ENCODE measurements around the gene PACSIN2. TPM values are rescaled to one million over a fixed set of nuclear protein-coding genes. Genes with fewer than 3 reads are reported as not detected.

The PACSIN2 gene
- total RNA-seq, 1 donor from 2014 or later = 61.0 TPM

DNA sequence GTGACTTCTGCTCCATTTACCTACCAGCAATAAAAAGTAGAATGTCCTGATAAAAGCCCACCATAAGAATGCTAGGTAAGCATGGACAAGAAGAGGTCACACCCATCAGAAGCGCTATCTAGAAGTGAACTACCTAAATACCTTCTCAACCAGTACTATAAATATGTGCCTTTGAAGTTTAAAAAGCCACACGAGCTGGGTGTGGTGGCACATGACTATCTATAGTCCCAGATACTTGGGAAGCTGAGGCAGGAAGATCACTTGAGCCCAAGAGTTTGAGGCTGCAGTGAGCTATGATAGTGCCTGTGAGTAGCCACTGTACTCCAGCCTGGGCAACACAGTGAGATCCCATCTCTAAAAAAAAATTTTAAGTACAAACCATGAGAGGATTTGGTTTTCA is 66.7 kb downstream of the PACSIN2 start:
- Mint-ChIP-seq H3K4me3 (ENCODE audit: low read depth) (no peak overlapping the region), H3K9me3 (ENCODE audit: low read depth) (no peaks in the 10 kb centered on the region), H3K27ac (no peak overlapping the region), H3K4me1 (ENCODE audit: low read depth) (peaks cover 44% of the 10 kb centered on the region), H3K36me3 (ENCODE audit: insufficient read depth) (peaks cover 3% of the 10 kb centered on the region), H3K27me3 (no peaks in the 10 kb centered on the region)
- no peak for DNase-seq (ENCODE audit: low spot score, unreplicated experiment)
- TF ChIP-seq CTCF (IDR thresholded peaks at IDR 0.05; ENCODE audit: unreplicated experiment) = no peak

DNA sequence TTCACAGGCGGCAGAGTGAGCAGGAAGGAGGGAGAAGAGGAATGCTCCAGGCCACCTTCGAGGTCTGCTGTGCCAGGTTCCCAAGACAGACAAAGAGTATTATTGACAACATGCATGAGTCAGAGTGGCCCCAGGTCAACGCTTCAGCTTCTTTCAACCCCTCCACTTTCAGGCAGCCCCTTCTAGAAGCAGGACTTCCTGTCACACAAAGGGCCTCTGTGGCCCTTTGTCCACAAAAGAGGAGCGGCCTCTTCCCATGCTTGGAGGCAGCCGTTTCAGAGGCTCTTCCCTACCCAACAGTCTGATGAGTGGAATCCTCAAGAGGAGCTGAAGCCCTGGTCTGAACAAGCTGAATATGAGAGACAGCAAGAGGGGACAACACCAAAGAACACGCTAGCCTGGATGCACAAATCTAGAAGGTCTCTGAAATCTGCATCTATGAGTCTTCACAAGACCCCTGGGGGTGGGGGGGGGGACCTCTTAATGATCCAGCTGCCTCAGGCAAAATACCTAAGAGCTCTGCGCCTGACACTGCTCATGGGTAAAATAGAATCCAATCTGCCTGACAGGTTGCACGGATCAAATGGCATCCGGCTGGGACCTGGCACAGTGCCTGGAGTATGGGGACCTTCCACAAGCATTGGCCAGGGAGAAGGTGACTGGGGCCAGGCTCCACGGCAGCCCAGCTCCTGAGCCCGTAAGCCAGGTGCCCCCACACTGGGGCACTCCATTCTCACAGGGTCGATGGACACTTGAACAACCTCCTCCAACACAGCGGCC is 67.5 kb downstream of the PACSIN2 start:
- peaks cover 40% of the 10 kb centered on the region for H3K4me1 Mint-ChIP-seq (ENCODE audit: low read depth)
- peaks cover 3% of the 10 kb centered on the region for H3K36me3 Mint-ChIP-seq (ENCODE audit: insufficient read depth)
- H3K9me3 Mint-ChIP-seq (ENCODE audit: low read depth) = no peaks in the 10 kb centered on the region
- peak overlapping the region; percentile 87 for H3K27ac Mint-ChIP-seq
- no peaks in the 10 kb centered on the region for H3K27me3 Mint-ChIP-seq
- H3K4me3 Mint-ChIP-seq (ENCODE audit: low read depth) = no peak overlapping the region
- no peak for TF ChIP-seq CTCF (IDR thresholded peaks at IDR 0.05; ENCODE audit: unreplicated experiment)
- no peak for DNase-seq (ENCODE audit: low spot score, unreplicated experiment)

- H3K9me3 Mint-ChIP-seq (ENCODE audit: low read depth) = no peaks in the 10 kb centered on the region
- H3K27ac Mint-ChIP-seq = peak overlapping the region; percentile 87
- H3K27me3 Mint-ChIP-seq = no peaks in the 10 kb centered on the region
- DNase-seq (ENCODE audit: low spot score, unreplicated experiment) = no peak
- H3K36me3 Mint-ChIP-seq (ENCODE audit: insufficient read depth) = peaks cover 3% of the 10 kb centered on the region
- H3K4me3 Mint-ChIP-seq (ENCODE audit: low read depth) = no peak overlapping the region
- TF ChIP-seq CTCF (IDR thresholded peaks at IDR 0.05; ENCODE audit: unreplicated experiment) = no peak
- peaks cover 36% of the 10 kb centered on the region for H3K4me1 Mint-ChIP-seq (ENCODE audit: low read depth)
Measured at GRCh38 chr22:42946546-42947198, 68.3 kb downstream of the PACSIN2 start.

DNA sequence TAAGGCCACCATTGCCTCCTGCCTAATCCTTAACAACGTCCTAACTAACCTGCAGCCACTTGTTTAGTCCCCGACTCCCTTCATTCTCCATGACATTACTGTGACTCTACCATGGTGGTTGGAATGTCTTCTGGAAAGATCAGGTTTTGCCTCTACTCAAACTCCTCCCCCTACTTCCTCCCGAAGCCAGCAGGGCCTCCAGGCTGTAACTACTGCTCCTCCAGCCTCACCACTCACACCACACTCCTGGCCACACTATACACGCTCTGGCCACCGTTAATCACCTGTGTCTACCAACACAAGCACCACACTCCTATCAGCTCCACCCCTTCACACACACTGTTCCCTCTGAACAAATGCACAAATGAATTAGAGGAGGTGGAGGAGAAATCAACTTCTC is 69.2 kb downstream of the PACSIN2 start:
- peaks cover 3% of the 10 kb centered on the region for H3K36me3 Mint-ChIP-seq (ENCODE audit: insufficient read depth)
- peak overlapping the region; percentile 58 for H3K27ac Mint-ChIP-seq
- peaks cover 30% of the 10 kb centered on the region for H3K4me1 Mint-ChIP-seq (ENCODE audit: low read depth)
- no peaks in the 10 kb centered on the region for H3K9me3 Mint-ChIP-seq (ENCODE audit: low read depth)
- H3K27me3 Mint-ChIP-seq = no peaks in the 10 kb centered on the region
- no peak overlapping the region for H3K4me3 Mint-ChIP-seq (ENCODE audit: low read depth)
- TF ChIP-seq CTCF (IDR thresholded peaks at IDR 0.05; ENCODE audit: unreplicated experiment) = no peak
- DNase-seq (ENCODE audit: low spot score, unreplicated experiment) = no peak

- peaks cover 34% of the 10 kb centered on the region for H3K4me1 Mint-ChIP-seq (ENCODE audit: low read depth)
- peak overlapping the region; percentile 32 for H3K27ac Mint-ChIP-seq
- TF ChIP-seq CTCF (IDR thresholded peaks at IDR 0.05; ENCODE audit: unreplicated experiment) = no peak
- no peaks in the 10 kb centered on the region for H3K9me3 Mint-ChIP-seq (ENCODE audit: low read depth)
- H3K36me3 Mint-ChIP-seq (ENCODE audit: insufficient read depth) = peaks cover 3% of the 10 kb centered on the region
- H3K27me3 Mint-ChIP-seq = no peaks in the 10 kb centered on the region
- no peak overlapping the region for H3K4me3 Mint-ChIP-seq (ENCODE audit: low read depth)
- no peak for DNase-seq (ENCODE audit: low spot score, unreplicated experiment)
Measured at GRCh38 chr22:42945027-42945426, 69.9 kb downstream of the PACSIN2 start.
